ENCODE measurements around the gene WDR91. TPM values are rescaled to one million over a fixed set of nuclear protein-coding genes. Genes with fewer than 3 reads are reported as not detected.
"Not testable (repeated sequence)": the region's sequence is repeated elsewhere in the genome, so short reads cannot be mapped to it uniquely, and the experiment has no call there.

The WDR91 gene
- total and polyA plus RNA-seq, 8 donors = 22.9 to 67.6 (median 49.5) TPM

DNA sequence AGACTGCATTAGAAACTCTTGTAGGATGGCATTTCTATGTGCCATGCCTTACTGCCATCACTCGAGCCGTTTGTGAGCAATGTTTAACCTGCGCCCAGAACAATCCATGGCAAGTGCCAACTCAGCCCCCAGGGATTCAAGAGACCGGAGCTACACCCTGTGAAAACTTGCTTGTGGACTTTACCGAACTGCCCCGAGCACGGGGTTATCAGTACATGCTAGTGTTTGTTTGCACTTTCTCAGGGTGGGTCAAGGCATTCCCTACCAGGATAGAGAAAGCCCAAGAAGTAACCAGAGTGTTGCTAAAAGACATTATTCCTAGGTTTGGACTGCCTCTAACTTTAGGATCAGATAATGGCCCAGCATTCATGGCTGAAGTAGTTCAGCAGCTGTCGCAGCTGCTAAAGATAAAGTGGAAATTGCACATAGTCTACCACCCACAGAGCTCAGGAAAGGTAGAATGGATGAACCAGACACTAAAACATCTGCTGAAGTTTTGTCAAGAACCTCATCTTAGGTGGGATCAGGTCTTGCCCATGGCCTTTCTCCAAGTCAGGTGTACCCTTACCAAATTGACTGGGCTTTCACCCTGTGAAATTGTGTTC is 31.9 kb downstream of the WDR91 start:
- no peaks in the 10 kb centered on the region for H3K27me3 ChIP-seq
- intact Hi-C loops (cut with DNase I) = no loop called here
- H3K4me3 ChIP-seq = no peak overlapping the region
- H3K36me3 ChIP-seq = peaks cover 0 to 40% of the 10 kb centered on the region in 2 donors
- TF ChIP-seq CTCF (IDR thresholded peaks at IDR 0.05) = no peak
- H3K9me3 ChIP-seq = peaks cover 7 to 52% of the 10 kb centered on the region in 2 donors
- H3K27ac ChIP-seq = no peak overlapping the region
- no peaks in the 10 kb centered on the region for H3K4me1 ChIP-seq
- DNase-seq = no peak
- ATAC-seq = peak; percentile 49

DNA sequence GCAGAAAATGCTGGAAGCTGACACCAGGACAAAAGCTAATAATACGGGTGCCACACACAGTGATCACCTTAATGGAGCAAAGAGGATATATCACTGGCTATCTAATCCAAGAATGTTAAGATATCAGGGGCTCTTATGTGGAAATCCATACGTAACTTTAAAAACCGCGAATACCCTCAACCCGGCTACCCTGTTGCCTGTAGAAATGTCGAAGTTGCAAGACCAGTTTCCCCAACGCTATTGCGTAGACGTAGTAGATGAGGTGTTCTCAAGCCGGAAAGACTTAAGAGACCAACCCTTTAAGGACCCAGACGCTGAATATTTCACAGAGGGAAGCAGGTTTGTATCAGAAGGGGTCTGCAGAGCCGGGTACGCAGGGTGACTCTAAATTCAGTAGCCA is 33.0 kb downstream of the WDR91 start:
- ATAC-seq (peak; percentile 79), DNase-seq (peak in 1 of 4 donors; percentile 60)
- no peak for TF ChIP-seq CTCF (IDR thresholded peaks at IDR 0.05)
- Histone ChIP-seq H3K27me3 (no peaks in the 10 kb centered on the region), H3K4me3 (no peak overlapping the region), H3K27ac (no peak overlapping the region), H3K9me3 (peaks cover 7 to 44% of the 10 kb centered on the region in 2 donors), H3K4me1 (no peaks in the 10 kb centered on the region), H3K36me3 (peaks cover 0 to 30% of the 10 kb centered on the region in 2 donors)
- intact Hi-C loops (cut with DNase I) = no loop called here

- no peaks in the 10 kb centered on the region for H3K27me3 ChIP-seq
- DNase-seq (no peak), ATAC-seq (no peak)
- H3K4me3 ChIP-seq = no peak overlapping the region
- H3K36me3 ChIP-seq = peaks cover 0 to 18% of the 10 kb centered on the region in 2 donors
- no peaks in the 10 kb centered on the region for H3K4me1 ChIP-seq
- peaks cover 6 to 32% of the 10 kb centered on the region in 2 donors for H3K9me3 ChIP-seq
- intact Hi-C loops (cut with DNase I) = no loop called here
- no peak overlapping the region for H3K27ac ChIP-seq
- TF ChIP-seq CTCF (IDR thresholded peaks at IDR 0.05) = no peak
Measured at GRCh38 chr7:135177028-135177696, 34.2 kb downstream of the WDR91 start.

- intact Hi-C loops (cut with DNase I) = no loop called here
- TF ChIP-seq CTCF (IDR thresholded peaks at IDR 0.05) = no peak
- no peak overlapping the region for H3K27ac ChIP-seq
- peaks cover 0 to 8% of the 10 kb centered on the region in 2 donors for H3K36me3 ChIP-seq
- no peak overlapping the region for H3K4me3 ChIP-seq
- no peak for ATAC-seq
- H3K27me3 ChIP-seq = no peaks in the 10 kb centered on the region
- H3K9me3 ChIP-seq = peaks cover 0 to 20% of the 10 kb centered on the region in 2 donors
- peaks cover 3 to 7% of the 10 kb centered on the region in 2 donors for H3K4me1 ChIP-seq
- no peak for DNase-seq
Measured at GRCh38 chr7:135175931-135176330, 35.4 kb downstream of the WDR91 start.

DNA sequence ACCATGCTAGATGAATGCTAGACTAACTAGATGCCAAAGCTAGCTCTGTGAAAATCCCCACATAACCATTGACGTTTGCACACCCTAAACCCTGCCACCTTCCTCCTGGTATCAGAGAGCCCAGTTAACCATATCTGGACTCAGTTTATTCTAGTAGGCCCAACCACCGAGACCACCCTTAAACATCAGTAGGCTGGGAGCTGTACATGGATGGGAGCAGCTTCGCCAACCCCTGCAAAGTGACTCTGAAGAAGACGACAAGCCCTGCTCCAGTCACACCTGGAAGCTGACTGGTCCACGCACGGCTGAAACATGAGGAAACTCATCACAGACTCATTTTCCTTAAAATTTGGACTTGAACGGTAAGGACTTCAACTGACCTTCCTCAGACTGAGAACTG is 36.4 kb downstream of the WDR91 start:
- TF ChIP-seq CTCF (IDR thresholded peaks at IDR 0.05) = no peak
- H3K27ac ChIP-seq = no peak overlapping the region
- peaks cover 0 to 10% of the 10 kb centered on the region in 2 donors for H3K9me3 ChIP-seq
- no peak for ATAC-seq
- intact Hi-C loops (cut with DNase I) = no loop called here
- peaks cover 3 to 10% of the 10 kb centered on the region in 2 donors for H3K4me1 ChIP-seq
- H3K27me3 ChIP-seq = no peaks in the 10 kb centered on the region
- no peaks in the 10 kb centered on the region for H3K36me3 ChIP-seq
- no peak overlapping the region for H3K4me3 ChIP-seq
- DNase-seq = no peak

DNA sequence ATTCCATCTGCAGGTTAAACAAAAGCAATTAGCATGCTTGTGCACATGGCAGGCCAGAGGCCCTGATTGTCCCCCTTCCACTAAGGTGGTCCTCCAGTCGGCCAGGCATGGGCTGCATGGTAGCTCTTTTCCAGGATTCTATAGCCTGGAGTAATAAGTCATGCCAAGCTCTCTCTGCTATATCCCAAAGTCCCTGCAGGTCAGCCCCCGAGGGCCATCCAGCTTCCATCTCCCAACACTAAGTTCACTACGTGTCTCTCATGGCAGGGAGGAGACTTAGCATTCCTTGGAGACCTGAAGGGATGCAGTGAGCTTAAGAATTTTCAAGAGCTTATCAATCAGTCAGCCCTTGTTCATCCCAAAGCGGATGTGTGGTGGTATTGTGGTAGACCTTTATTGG is 37.4 kb downstream of the WDR91 start:
- intact Hi-C loops (cut with DNase I); H3K36me3 ChIP-seq; H3K27me3 ChIP-seq; H3K27ac ChIP-seq; H3K9me3 ChIP-seq; H3K4me3 ChIP-seq; DNase-seq; ATAC-seq: not testable (repeated sequence)
- H3K4me1 ChIP-seq = peaks cover 3 to 20% of the 10 kb centered on the region in 2 donors

GRCh38 chr7:135171581-135172291 is 39.6 kb downstream of the WDR91 start:
- H3K4me3 ChIP-seq = peak overlapping the region in 1 of 2 donors; percentile 85
- H3K9me3 ChIP-seq; intact Hi-C loops (cut with DNase I); H3K27me3 ChIP-seq: not testable (repeated sequence)
- H3K4me1 ChIP-seq = peaks cover 8 to 41% of the 10 kb centered on the region in 2 donors
- H3K36me3 ChIP-seq = peaks cover 0 to 18% of the 10 kb centered on the region in 2 donors
- ATAC-seq (peak; percentile 25), DNase-seq (peak in 2 of 4 donors; percentile 71 to 85)
- peak overlapping the region; percentile 92 to 100 for H3K27ac ChIP-seq
